GM21515 (cell line): ENCODE data around the gene WDR93.
A peak's percentile ranks its signal among the peaks of the same experiment; 100 is the strongest.

Experiments
- ATAC-seq: cut with Tn5 transposase; IDR thresholded peaks from one replicate; pipeline ENCODE4 v1.9.1; 2021; ENCODE audit not compliant: unreplicated experiment

The WDR93 gene

DNA sequence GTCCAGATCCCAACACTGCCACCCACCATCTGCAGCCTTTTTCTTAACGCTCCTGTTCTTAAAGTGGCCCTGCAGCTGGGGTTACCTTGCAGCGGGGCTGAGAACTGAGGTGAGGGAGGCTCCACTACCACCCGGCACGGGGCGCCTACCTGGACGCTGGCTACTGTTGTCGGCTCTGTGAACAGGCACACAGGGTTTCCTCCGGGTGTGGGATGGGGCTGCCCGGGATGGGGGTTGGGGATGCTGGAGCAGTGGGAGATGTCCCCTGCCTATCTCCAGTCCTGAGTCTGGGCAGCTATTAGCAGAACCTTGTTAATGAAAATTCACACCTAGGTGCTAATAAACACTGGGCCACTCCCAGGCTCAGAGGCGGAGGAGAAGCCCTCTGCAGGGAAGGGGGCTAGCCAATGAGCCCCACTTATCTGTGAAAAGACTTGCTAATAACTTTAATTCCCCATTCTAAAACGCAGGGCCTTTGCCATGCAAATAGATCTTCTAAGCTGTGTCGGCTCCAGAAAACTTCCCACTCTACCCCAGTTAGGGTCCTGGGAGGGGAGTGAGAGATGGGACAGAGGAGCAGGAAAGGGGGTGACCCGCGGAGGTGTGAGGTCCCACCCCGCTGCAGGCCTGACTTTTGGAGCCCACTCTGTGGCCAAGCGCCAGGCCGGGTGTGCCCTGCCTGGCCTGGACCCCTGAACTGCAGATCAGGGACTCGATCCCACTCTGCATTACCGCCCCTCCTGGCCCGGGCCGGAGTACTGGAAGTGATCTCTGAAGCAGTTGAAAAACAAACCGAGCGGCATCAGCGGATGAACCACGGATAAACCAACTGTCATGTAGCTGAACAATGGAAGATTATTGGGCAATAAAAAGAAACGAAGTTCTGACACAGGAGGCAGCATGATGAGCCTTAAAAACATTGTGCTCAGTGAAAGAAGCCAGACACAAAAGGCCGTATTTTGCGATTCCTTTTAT lies 57.4 kb downstream of the WDR93 start:
- ATAC-seq: no peak

DNA sequence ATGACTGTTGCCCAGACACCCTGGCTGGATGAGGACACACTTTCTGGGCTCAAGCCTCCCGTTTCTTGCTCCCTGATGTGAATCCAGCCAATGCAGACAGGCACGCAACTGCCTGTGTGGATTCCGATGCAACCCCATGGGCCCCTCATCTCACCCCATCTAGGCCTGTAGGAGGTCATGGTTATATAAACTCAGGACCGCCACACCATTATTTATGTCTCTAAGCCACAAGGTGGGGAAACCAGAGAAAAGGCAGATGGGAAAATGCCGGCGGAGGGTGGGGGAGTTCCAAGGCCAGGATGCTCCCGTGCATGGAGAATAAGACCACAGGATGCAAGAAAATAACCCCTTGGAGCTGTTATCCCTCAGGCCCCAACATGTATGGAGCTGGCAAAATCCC lies 58.4 kb downstream of the WDR93 start:
- ATAC-seq: no peak

DNA sequence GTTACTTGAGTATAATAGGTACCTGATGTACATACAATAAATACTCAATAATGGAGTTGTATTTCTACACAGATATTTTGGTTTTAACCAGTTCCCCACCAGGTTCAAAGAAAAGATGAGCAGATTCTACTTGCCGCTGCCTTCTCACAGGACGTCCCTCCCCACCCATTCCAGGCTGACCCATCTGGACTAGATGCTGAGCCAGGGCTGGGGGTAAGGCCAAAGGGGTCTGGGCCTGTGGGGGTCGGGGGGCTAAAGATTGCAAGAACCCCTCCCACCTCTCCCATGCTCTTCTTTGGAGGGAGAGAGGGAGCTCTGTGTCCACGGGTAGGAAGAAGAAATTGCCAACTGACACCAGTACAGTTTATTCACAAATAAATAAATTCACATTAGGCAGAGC lies 58.9 kb downstream of the WDR93 start:
- no peak for ATAC-seq

DNA sequence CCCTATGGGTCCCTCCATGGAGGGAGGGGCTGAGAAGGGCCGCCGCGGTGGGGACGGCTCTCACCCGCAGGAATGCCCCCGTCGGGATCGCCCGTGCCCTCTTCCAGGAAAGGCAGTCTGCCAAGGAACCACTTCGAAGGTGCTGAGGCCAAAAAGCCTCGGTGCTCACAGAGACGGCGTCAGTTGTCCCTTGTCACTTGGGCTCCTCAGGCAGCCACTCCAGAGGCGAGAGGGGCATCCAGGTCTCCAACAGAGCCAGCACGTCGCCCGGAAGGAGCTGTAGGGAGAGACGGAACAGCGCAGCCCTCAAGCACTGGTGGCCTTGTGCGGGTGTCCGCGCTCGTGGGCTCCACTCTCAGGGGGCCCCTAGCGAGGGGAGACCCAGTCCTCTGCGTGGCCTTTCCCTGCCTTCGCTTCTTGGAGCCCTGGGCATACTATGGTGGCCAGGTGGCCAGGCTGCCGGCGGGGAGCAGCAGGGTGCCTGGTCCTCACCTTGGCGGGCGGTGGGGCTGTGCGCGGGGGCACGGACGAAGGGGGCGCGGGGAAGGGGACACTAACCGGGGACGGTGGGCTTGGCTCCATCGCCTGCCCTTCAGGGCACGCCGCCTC lies 59.4 kb downstream of the WDR93 start:
- peak; percentile 4 for ATAC-seq

- peak; percentile 94 for ATAC-seq
These were observed 60.2 kb downstream of the WDR93 start, which contains the start of gene MESP1 for GRCh38 chr15:89750560-89751542. TSS of gene MESP1 (minus strand) at chr15:89751249. CDS start at chr15:89751231, 18 bp downstream.

DNA sequence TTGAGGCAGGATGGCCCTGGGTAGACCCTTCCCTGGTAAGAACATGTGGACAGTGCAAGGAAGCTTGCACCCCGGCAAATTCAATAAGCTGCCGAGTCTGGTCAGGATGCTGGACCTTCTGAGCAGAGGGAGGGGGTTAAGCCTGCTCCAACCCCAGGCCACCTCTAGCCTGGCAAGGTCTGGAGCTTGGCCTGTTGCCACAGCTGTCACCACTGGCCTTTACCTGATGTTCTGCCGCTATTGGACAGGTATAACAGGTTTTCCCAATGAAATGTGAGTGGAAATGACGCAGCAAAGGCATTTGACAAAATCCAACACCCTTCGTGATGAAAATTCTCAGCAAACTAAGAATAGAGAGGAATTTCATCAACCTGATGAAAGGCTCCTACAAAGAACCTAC lies 61.1 kb downstream of the WDR93 start:
- no peak for ATAC-seq

DNA sequence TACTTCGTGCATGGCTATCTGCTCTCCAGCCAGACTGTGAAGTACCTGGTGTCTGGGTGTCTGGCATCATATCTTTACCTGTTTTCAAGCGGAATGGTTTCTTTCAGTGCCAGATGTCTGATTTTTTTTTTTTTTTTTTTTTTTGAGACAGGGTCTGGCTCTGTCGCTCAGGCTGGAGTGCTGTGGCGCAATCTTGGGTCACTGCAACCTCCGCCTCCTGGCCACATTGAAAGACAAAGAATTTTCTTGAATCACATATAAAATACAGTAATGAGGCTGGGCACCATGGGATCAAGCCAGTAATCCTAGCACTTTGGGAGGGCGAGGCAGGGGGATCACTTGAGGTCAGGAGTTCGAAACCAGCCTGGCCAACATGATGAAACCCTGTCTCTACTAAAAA lies 63.2 kb downstream of the WDR93 start:
- ATAC-seq: no peak

- no peak for ATAC-seq
These were observed 63.9 kb downstream of the WDR93 start for GRCh38 chr15:89754361-89755154.

GRCh38 chr15:89755701-89756100 lies 65.1 kb downstream of the WDR93 start:
- ATAC-seq: no peak

DNA sequence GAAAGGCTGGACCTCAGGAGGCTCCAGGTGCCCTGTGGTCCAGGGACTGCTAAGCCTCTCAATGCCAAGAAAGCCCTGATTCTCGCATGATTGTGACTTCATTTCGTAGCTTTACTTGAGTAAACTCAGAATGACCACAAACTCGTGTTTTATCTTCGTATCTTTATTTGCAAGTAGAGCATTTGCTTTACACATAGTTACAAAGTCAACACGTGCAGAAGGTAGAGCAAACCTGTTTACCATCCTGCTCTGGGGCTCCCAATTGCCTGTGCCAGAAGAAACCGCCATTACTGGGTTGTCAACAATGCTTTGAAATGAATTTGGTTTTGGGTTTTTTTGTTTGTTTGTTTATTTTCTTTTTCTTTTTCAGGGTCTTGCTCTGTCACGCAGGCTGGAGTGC lies 66.3 kb downstream of the WDR93 start:
- ATAC-seq: no peak

DNA sequence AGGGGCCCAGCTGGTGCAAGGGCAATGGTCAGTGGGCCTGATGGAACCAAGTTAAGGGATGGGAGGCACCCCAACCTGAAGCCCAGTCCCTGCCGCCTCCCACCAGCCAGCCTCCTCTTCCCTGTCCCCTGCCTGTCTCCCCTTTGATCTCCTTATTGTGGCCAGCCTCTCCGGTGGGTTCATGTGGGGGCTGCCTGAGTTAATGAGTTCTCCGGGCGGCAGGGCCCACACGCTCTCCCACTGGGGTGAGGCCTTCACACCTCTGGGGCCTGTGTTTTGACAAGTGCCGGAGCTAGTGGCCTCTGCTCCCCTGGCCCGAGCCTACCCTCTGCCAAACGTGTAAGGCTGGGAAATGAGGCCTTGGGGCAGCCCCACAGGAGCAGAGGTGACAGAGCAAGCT lies 67.7 kb downstream of the WDR93 start:
- ATAC-seq: no peak

DNA sequence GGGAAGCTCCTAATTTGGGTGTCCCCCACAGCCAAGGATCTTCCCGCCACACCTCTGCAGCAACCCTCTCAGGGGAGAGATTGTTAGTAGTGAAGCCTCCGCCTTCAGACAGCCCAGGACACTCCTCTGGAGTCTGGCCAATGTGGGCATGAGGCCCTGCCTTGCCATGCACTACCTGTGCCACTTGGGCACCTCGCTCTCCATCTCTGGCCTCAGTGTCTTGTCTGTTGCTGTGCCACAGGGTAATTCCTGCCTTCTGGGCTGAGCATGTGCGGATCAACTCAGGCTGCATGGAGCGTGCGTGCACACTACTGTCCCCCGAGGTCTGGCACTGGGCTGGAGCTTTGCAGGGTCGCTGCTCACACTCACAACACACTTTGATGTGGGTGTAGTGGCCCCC lies 68.4 kb downstream of the WDR93 start:
- ATAC-seq: no peak

DNA sequence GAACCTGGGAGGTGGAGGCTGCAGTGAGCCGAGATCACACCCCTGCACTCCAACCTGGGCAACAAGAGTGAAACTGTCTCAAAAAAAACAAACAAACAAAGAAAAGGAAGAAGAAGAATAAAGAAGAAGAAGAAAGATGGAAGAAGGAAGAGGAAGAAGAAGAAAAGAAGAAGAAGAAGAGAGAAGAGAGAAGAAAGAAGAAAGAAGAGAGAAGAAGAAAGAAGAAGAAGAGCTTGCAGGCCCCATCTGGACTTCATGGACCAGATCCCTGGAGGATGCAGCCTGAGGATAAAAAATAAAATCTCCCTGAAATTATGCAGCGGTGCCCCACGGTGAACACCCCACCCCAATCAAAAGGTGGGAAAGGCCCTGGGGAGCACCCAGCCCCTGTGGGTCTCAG lies 69.2 kb downstream of the WDR93 start:
- no peak for ATAC-seq

DNA sequence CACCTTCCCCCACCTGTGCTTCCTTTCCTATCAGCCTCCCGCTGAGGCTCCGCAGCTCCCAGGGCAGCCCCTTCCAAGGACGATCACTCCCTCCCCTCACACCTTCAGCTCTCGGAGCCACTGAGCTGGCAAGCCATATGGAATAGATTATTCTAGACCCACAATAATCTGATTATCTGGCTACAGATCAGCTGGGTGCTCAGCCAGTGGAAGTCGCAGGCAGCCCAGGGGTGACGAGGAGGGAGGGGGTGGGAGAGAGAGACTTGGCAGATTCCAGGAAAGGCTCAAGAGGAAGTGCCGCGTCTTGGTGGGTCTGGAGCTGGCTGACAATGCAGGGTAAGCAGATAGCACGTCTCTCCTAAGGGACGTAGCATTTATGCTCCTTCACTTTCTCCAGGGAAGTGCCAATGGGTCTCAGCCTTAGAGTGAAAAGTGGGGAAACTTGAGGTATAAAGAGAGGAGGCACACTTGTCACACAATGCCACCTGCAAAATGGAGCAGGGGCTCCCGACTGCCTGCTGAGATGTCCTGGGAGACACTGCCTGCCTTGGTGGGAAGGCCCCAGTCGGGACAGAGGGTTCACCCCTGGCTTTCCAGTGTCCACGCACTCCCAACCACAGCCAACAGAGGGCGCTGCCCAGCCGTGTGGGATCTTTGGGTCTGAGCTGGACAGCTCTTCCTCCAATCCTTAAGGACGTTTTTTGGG lies 69.8 kb downstream of the WDR93 start:
- ATAC-seq: no peak

GRCh38 chr15:89761009-89761831 lies 70.6 kb downstream of the WDR93 start:
- ATAC-seq: no peak

GRCh38 chr15:89761929-89762328 lies 71.3 kb downstream of the WDR93 start:
- ATAC-seq: no peak

DNA sequence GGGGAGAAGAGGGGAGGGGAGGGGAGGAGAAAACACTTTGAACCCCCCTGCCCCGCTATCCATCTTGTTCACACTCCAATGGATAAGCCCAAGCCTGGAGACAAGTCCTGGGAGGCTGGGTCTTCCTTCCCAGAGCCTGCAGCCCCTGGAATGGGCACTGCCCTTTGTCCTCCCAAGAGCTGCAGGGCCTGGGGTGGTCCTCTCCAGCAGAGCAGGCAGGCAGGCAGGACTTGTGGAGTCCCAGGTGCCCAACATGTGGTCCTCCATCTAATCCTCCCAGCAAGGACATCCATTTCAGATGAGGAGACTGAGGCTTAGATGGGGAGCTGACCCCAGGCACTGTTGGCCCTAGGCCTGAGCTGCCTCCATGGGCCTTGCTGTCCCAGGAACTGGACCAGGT lies 75.1 kb downstream of the WDR93 start:
- ATAC-seq: no peak

GRCh38 chr15:89766357-89767311 lies 76.0 kb downstream of the WDR93 start:
- ATAC-seq: no peak
